ENCODE data around the gene BOLA1.

The BOLA1 gene

GRCh38 chr1:149925345-149925744 lies 26.0 kb downstream of the BOLA1 start:
- no peak overlapping the region for H3K27ac ChIP-seq
- no peak for TF ChIP-seq CTCF (conservative IDR thresholded peaks at IDR 0.05)

- no peak for TF ChIP-seq CTCF (conservative IDR thresholded peaks at IDR 0.05)
- H3K27ac ChIP-seq, result no peak overlapping the region
Observed at GRCh38 chr1:149925751-149926150, 26.4 kb downstream of the BOLA1 start.

- H3K27ac ChIP-seq, result no peak overlapping the region
Observed at GRCh38 chr1:149926296-149926695, 26.9 kb downstream of the BOLA1 start.

GRCh38 chr1:149927056-149927562 lies 27.7 kb downstream of the BOLA1 start:
- no peak for TF ChIP-seq CTCF (conservative IDR thresholded peaks at IDR 0.05)
- peak overlapping the region; percentile 97 for H3K27ac ChIP-seq

More at GRCh38 chr1:149926296-149926695, 26.9 kb downstream of the BOLA1 start:
- TF ChIP-seq CTCF (conservative IDR thresholded peaks at IDR 0.05), result no peak

GRCh38 chr1:149927563-149928400 lies 28.4 kb downstream of the BOLA1 start, which contains the start of gene SF3B4:
TSS of gene SF3B4 (minus strand) at chr1:149927803. CDS start at chr1:149927759, 44 bp downstream.
- H3K27ac ChIP-seq, result peak within 1 kb of the TSS; percentile 97

GRCh38 chr1:149928401-149928724 lies 29.0 kb downstream of the BOLA1 start:
- H3K27ac ChIP-seq, result peak overlapping the region; percentile 97
- TF ChIP-seq CTCF (conservative IDR thresholded peaks at IDR 0.05), result no peak

More at GRCh38 chr1:149927563-149928400, 28.4 kb downstream of the BOLA1 start, which contains the start of gene SF3B4:
- no peak for TF ChIP-seq CTCF (conservative IDR thresholded peaks at IDR 0.05)

GRCh38 chr1:149929856-149930255 lies 30.5 kb downstream of the BOLA1 start:
- H3K27ac ChIP-seq, result no peak overlapping the region

More at GRCh38 chr1:149929856-149930255, 30.5 kb downstream of the BOLA1 start:
- no peak for TF ChIP-seq CTCF (conservative IDR thresholded peaks at IDR 0.05)

Measured in VCaP (cell line).